ENCODE measurements around the gene TEAD1.

Gene TEAD1

DNA sequence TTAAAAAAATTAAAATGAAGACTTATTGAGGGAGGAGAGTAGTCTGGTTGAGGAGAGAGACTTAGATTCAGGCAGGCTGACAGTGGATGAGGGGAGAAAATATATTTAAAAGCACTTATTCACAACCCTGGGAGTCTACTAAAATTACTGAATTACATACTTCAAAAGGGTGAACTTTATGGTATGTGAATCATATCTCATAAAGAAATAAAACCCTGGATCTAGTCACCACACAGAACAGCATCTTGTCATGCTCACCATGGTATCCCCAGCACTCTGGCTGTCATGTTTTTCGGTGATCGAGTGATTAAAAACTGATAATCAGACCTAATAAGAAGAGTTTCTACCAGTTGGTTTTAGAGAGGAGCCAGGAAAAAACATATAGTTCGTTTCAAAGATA lies 11.0 kb downstream of the TEAD1 start:
- no peak for DNase-seq (ENCODE audit: low read depth in 1 of 2, low spot score in 1 of 2)

DNA sequence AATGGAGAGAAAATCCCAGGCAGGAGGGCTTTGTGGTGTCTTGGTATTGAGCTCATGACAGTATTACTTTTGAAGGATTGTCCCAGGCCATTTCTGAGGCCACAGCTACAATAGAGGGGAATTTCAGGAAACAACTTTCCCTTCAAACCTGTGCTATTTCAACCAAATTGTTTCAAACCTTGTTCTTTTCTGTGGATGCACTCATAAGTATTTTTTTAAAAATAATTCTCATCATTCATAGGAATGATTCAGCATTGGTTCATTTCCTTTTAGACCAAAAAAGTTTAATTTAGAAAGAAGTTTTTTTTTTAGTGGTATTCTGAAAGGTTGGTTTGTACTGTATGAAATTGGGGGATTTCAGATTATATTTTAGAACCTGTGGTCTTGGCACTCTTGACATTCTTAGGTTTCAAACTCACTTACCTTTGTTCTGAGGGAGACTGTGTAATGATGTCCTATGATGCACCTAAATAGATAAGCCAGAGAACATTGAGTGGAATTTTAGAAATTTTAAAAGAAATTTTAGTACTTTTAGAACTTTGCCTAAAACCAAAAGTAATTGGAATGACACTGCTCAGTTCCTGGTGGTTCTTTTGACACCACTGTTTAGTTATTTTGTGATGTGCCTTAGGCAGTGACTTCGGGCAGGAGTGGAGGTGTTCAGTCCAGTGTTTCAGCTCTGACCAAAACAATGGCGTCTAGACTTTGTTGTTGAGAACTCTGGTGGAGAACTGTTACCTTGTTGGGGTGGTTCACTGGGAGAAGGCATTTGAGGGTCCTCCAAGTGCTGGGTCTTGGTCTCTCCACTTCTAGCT lies 12.2 kb downstream of the TEAD1 start:
- DNase-seq (ENCODE audit: low read depth in 1 of 2, low spot score in 1 of 2) = no peak

DNA sequence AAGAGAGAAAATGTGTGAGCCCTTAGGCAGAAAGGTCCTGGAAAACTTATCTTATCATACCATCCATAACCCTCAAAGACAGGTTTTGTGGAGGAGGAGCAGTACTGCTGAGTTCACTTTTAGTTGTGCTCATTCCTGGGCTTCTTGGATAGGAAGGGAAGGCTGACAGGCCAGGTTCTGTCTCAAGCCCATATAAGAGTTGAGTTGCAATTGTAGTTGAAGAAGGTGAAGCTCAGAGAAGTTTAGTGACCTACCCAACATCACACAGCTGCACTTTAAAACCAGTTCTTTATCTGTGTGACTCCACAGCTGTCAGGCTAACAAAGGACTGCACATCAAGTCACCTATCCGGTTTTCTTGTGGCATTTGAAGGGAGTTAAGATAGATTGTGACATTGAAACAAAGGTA lies 13.0 kb downstream of the TEAD1 start:
- no peak for DNase-seq (ENCODE audit: low read depth in 1 of 2, low spot score in 1 of 2)

DNA sequence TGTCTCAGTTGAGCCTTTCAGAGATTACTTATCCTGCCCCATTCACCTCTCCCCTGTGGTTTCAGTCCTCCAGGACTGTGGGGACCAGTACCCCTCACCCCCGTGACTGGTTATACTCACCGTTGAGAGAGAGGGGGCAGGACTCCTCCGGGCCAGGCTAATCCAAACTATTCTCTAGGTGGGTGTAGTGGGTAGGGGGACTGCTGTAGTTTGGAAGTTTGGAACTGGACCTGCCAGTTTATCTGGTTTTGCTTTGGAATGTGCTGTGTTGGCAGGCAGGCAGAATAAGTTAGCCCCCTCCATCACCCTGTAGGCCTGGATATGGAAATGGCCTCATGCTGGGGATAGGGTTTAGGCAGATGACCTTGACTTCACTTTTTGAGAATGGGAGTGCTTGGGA lies 13.5 kb downstream of the TEAD1 start:
- no peak for DNase-seq (ENCODE audit: low read depth in 1 of 2, low spot score in 1 of 2)

DNA sequence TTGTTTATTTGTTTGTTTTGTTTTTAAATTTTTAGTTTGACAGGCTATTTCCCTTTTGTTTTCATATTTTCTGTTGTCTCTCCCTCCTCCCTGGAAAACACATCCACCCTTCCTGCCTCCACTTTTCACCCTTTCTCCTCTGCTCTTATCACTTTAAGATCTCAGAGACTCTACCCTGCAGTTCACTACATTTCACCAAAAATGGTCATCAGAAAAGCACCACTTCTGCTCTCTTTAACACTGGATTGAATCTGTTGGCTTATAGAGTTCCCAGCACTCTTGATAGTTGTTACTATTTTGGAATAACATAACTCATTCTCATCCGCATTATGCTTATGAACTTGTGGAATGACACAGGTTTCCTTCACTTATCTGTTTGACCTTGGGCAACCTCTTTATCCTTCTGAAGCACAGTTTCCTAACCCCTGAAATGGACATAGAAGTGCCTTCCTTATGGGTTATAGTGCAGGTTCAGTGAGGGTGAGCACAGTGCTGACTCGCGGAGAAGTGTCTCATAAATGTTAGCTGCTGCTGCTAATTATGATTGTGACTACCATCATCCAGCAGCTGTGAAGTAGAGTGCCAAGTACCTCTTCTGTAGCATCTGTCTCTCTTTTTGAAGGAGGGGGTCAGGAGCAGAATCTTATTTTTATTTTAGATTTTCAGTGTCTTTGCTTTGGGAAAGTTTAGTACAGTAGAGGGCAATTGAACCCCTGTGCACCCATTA lies 15.0 kb downstream of the TEAD1 start:
- DNase-seq (ENCODE audit: low read depth in 1 of 2, low spot score in 1 of 2) = no peak

DNA sequence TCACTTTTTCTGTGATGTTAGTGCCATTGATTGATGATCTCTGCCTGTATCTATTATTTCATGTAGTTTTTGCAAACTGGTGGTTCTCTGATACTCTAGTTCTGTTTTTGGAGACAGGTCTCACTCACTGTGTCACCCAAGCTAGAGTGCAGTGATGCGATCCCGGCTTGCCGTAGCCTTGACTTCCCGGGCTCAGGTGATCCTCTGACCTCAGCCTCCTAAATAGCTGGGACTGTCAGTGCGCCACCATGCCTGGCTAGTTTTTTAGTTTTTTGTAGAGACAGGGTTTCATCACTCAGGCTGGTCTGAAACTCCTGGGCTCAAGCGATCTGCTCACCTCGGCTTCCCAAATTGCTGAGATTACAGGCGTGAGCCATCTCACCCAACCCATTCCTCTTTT lies 16.4 kb downstream of the TEAD1 start:
- DNase-seq (ENCODE audit: low read depth in 1 of 2, low spot score in 1 of 2) = no peak

DNA sequence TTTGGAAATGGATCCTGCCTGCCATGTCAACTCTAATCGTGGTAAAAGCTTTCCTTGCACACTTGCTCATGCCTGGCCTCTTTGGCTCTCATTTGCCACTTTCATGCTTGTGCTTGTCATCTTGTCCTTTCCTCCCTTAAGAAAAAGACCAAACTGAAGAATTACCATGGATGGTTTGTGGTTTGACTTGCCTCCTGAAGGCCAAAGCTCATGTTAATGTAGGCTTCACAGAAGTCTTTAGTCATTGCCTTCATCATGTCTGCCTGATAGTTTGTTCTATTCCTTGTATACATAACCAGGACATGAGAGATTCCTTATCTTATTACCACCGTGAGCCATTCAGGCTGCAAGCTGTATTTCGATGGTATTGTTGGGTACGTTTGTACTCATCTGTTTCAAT lies 17.3 kb downstream of the TEAD1 start:
- no peak for DNase-seq (ENCODE audit: low read depth in 1 of 2, low spot score in 1 of 2)

DNA sequence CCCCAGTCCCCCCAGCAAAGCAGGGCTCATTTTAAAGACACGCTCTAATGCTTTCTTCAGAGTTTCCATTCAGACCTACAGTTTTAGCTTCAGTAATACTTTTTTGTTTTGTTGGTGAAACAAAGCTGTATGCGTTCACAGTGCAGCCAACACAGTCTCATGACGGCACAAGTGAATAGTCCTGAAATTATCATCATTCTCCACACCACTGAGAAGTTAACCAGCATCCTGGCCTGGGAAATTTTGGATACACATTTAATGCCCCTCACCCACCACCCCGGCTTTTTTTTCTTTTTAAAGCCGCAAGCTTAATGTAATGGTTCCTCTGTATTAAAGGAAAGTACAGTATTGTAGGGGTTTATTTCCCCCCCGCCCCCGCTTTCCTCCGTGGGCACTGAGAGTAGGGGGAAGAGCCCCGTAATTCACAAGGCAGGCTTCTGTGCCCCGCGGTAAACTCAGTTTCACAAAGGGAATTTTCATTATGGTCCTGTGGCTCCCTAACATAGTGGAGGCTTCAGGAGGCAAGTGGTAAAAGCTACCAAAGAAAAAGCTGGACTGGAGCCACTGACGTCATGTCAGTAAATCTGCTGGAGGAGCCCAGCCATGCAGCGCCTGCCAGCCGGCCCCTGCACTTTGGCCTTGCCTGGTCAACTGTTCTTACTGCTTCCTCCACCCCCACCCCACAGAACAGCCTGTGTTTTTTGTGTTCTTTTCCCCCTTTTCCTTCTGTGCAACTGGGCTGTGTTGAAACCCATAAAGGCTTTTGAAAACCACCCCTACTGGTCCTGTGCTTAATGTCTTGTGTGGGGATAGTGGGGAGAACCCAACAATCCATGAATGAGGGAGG lies 18.2 kb downstream of the TEAD1 start:
- DNase-seq (ENCODE audit: low read depth in 1 of 2, low spot score in 1 of 2) = no peak

DNA sequence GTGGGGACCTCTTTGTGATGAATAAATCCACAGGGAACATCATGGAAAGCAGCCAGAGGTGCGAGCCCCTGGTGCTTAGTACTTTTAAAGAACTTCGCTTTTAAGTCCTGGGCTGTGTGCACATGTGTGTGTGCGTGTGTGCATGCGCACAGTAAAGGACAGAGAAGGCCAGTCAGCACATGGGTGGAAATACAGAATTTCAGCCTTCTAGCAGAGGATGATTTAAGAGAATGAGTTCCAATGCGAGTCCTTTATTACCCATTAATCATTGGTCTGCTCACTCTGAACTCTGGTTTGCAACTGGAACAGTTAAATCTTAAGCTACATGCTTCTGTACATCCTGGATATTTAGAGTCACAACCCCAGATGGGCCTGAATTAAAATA lies 18.9 kb downstream of the TEAD1 start:
- no peak for DNase-seq (ENCODE audit: low read depth in 1 of 2, low spot score in 1 of 2)

DNA sequence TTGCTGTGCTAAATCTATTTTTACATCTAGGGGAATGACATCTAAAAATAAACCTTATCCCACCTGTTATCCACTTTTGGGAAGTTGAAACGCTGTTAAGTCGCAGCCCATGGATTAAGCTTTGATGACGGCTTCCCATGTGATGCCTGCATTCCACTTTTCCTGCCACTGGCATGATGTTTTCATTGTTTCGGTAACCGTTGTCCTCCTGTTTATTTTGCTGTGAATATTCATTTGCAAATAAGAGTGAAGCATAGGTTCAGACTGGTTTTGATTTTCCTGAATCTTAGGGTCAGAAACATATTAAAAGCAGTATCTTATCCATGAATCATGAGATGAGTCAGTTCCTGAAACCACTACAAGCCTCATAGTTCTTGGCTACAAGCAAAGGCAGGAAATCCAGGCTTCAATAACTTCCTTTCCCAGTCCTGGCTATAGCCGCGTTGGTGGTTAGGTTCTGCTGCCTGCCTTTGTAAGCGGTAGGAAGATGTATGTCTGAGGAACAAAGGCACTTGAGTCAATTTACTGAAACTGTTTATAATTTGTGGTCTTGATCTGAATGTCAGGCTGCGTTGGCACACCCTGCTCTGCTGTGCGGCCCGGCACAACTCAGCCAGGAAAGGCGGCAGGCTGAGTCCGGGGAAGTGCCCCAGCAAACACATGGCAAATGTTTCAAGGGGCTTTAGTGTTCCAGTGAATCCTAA lies 19.4 kb downstream of the TEAD1 start:
- DNase-seq (ENCODE audit: low read depth in 1 of 2, low spot score in 1 of 2) = no peak

DNA sequence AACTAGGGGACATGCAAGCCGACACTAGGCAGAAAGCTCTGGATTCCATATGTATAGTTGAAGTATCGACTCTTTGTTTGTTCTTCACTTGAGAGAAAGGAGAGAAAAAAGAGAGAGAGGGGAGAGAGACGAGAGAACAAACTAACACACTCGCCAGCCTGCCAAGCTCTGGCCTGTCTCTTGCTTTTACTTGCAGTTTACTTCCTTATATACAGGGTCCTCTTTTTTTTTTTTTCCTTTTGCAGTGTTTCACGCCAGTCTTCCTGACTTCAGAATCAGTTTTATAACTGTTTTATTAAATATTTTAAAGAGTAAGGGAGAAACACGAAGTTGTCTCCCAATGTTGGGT lies 19.9 kb downstream of the TEAD1 start:
- no peak for DNase-seq (ENCODE audit: low read depth in 1 of 2, low spot score in 1 of 2)

DNA sequence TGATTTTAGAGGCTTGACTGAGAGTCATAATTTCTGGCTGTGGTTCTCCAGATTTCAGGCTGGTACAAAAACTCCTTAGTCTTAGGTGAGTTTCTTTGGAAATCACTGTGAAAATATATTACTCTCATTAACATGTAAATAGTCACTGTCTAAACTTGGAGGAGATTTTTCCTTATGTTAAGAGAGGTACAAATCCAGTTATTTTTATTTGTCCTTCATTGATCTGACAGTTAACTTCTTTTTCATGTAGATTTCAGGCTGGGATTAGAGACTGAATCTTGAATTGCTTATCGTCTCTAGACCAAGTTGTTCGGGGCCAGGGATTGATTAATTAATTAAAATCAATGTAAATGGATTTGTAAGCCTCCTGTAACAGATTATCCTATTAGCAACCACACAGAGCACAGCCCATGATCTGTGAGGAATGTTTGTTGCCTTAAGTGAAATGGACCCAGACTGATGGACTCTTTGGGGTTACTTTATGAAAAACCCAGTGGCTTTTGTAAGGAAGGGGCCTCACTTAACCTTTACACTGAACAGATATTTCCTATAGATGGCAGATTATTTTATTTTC lies 21.1 kb downstream of the TEAD1 start:
- DNase-seq (ENCODE audit: low read depth in 1 of 2, low spot score in 1 of 2) = no peak

DNA sequence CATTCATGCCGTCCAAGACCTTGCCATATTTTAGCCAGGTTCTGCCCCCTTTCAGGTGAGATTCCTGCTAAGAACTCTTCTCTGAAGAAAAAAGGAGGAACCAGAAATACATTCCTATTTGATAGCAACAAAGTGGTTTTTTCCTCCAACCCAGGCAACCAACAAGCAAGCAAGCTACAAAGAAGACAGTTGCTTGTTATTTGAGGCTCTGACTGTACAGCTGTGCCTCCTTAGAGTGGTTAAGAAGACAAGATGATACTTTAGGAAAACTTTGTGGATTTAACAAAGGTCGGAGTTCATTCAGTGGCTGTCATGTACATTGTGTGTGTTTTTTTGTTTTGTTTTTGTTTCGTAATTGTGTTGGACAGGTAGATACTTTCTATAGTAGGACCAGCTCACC lies 21.7 kb downstream of the TEAD1 start:
- no peak for DNase-seq (ENCODE audit: low read depth in 1 of 2, low spot score in 1 of 2)

DNA sequence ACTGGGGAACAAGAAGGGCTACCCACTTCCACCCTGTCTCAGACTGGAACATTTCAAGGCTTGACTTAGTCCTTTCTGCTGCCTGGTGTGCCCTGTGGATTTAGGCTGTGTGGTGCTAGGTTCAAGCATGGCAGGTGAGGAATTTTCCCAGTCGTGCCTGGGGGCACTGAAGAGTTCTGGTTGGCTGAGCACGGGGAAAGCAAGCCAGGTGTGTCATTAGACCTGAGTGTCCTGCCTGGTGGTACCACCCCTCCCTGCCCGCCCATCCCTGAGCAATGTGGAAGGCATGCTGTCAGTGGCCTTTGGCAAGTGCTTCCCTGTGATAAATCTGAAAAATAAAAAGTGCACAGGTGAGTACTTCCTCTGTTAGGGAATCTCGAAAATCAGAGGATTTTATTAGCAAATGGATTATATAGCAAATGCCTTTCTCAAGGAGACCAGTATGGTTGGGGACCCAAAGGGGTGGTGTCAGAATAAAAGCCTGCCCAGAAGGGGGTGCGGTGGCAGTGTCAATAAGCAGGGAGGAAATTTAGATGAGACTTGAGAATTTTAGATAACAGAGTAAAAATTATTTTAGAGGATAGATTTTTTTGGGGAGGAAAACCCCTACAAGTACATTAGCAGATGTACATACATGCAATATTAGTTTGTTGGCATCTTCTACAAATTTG lies 22.8 kb downstream of the TEAD1 start:
- DNase-seq (ENCODE audit: low read depth in 1 of 2, low spot score in 1 of 2) = no peak

DNA sequence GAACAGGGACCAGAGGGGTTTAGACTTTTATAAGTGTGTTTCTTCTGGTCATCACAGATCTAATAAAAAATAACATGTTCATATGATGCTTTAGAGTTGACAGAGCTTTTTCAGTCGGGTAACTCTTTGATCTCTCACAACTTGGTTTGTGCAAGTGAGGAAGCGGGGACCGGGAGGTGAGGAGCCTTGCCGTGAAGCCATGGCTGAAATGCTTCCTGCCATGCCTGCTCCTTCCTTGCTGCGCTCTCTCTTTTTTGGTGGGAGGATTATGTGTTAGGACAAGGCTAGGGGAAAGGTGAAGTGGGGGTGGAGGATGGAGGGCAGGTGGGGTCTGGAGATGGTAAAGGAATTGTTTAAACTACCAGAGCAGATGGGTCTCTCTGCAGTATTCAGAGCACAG lies 23.8 kb downstream of the TEAD1 start:
- DNase-seq (ENCODE audit: low read depth in 1 of 2, low spot score in 1 of 2) = no peak

DNA sequence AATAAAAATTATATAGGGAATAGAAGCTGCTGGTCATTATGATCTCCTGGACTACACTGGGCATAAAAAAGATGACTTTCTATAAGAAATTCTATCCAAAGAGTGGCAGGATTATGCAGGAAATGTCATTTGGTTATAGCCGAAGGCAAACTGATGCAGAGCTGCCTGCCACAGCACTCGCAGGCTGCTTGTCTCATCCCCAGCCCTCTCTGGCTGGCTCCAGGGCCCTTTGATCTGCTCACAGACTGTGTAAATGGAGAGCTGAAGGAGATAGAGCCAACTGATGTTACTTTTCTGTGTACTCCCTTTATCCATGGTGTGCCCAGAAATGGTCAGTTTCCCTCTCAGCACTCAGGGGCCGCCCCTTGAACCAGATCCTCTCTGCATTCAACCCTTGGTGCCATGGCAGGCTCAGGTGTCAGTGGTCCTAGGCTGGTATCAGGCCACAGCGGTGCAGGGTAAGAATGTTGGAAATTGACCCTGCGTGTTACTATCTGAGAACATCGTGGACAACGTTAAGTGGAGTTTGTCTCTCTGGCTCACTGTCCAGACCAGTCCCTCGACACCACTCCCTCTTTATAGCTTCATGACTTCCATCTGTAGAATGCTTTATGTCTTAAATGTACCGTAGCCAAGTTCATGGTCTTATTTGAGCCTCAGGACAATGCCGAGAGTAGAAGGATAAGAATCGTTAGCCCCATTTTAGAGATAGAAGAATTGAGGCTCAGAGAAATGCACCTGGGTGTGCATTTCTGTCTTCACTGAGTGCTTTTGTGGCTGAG lies 27.8 kb downstream of the TEAD1 start:
- no peak for DNase-seq (ENCODE audit: low read depth in 1 of 2, low spot score in 1 of 2)

DNA sequence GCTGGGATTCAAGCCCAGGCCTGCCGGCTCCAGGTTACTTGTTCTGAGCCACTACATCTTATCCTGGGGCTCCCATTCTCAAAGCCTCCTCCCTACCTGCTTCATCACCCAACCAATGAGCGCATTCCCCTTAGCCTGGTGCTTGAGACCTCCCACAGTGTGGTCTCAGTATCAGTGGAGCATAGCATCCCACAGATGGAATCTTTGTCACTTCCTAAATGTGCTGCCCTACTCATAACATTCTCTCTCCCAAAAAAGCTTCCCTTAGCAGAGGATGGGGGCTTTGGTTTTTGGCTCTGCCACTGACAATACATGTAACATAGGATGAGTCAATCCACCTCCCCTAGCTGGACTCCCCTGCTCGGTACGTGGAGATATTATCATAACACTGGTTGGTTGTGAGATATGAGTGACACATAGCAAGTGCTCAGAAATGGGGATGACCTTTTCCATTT lies 28.8 kb downstream of the TEAD1 start:
- DNase-seq (ENCODE audit: low read depth in 1 of 2, low spot score in 1 of 2) = no peak

DNA sequence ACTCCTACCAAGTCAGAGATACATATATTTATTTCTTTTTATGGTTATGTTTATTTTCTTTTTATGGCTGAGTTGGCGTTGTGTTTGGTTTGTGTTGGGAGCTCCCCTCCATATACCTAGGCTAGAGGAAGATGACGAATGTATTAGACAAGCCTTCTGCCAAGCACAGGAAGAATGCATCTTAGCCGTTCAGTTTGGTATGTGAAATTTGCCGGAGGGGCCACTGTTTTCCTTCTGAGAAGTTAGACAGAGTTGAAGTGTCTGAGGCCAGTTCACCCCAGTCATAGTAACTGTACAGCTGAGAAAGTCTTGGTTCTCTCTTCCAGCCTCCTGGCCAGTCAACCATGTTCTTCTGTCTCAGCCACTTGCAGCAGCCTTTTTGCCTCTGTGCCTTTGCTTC lies 29.8 kb downstream of the TEAD1 start:
- no peak for DNase-seq (ENCODE audit: low read depth in 1 of 2, low spot score in 1 of 2)

DNA sequence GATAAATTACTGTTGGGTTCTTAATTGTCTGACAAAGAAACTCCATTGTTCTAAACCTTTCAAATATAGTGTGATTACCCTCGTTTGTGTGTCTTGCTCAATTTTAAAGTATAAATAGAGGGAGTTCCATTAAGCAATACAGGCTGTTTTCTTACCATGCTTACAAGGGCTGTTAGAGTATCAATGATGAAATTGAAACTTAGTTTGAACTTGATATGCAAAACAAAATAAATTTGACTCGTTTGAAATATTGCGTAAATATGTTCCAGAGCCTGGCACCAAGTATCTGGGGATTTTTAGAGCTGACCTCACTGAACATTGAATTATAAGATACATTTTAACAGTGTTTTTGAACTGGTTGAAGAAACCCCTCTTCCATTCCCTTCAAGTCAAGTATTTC lies 31.7 kb downstream of the TEAD1 start:
- no peak for DNase-seq (ENCODE audit: low read depth in 1 of 2, low spot score in 1 of 2)
